HCT116 (cell line): ENCODE results near the gene CEP41. TPM values are rescaled to one million over a fixed set of nuclear protein-coding genes. Genes with fewer than 3 reads are reported as not detected.

ENCODE experiments used
- ATAC-seq: fragments of 200-7000 bp; cut with Tn5 transposase; 2 replicates; pipeline ENCODE4 v1.9.1; 2020; ENCODE audit warnings: mild to moderate bottlenecking, moderate library complexity
- BruUV-seq: library from RNA; stranded (reverse); fragments of 400-500 nt; replicated peaks from 2 replicates; lab custom pipeline; 2021; lab: Mats Ljungman, UMichigan
- CTCF ChIA-PET: fragments of 300-600 bp; sonication (Branson Sonifier 250); formaldehyde crosslinking; loops from one replicate; lab custom pipeline; 2021; ENCODE audit warnings: antibody characterized with exemption; lab: Charles Lee
- POLR2A ChIA-PET: fragments of 300-600, 350-600 bp; sonication (Branson Sonifier 250); formaldehyde crosslinking; loops from one replicate; lab custom pipeline; 2021; ENCODE audit warnings: antibody characterized with exemption; lab: Charles Lee
- RAD21 ChIA-PET, 2 experiments: fragments of 300-600 bp; sonication (Branson Sonifier 250); formaldehyde crosslinking; loops; one replicate each; lab custom pipeline; 2023; ENCODE audit warnings: low total read pairs in 2 of 2; ENCODE audit not compliant: uncharacterized antibody in 2 of 2, unreplicated experiment in 2 of 2, low non-redundant PET in 1 of 2; lab: Charles Lee
- DNase-seq: peaks from one replicate; pipeline ENCODE4 v3.0.0-alpha.2; 2010; ENCODE audit warnings: low read depth, low spot score
- H2AFZ ChIP-seq: fragments of 200-600 bp; shearing (Covaris generic), sonication (generic); 2 replicates; pipeline ENCODE4 v1.6.1; 2017; ENCODE audit warnings: low read depth, mixed run types, mixed read lengths, antibody characterized with exemption, low read length; ENCODE audit not compliant: poor library complexity, severe bottlenecking
- H3K27ac ChIP-seq: 2 replicates; pipeline ENCODE4 v1.5.1; 2012; ENCODE audit warnings: low read depth, low read length
- H3K27me3 ChIP-seq: fragments of 200-600 bp; sonication (generic); 2 replicates; pipeline ENCODE4 v1.6.1; 2016; ENCODE audit warnings: mixed run types, low read length, mixed read lengths; ENCODE audit not compliant: insufficient read depth
- H3K36me3 ChIP-seq, 2 experiments: fragments of 200-500 bp in 1 of 2; fragments of 200-600 bp in 1 of 2; sonication (Bioruptor generic) in 1 of 2; sonication (generic) in 1 of 2; 2 replicates each; pipeline versions ENCODE4 v1.5.1 to v1.6.1; 2014 to 2016; ENCODE audit warnings: low read length in 2 of 2, inconsistent platforms in 1 of 2, mixed read lengths in 1 of 2, mixed run types in 1 of 2; ENCODE audit not compliant: insufficient read depth in 2 of 2, control insufficient read depth in 1 of 2
- H3K4me1 ChIP-seq, 2 experiments: fragments of 200-600 bp in 1 of 2; sonication (generic) in 1 of 2; 2 replicates each; pipeline versions ENCODE4 v1.5.1 to v1.6.1; 2012 to 2017; ENCODE audit warnings: low read length in 2 of 2, inconsistent platforms in 1 of 2, mild to moderate bottlenecking in 1 of 2, mixed read lengths in 1 of 2, mixed run types in 1 of 2, moderate library complexity in 1 of 2; ENCODE audit not compliant: insufficient read depth in 2 of 2, control insufficient read depth in 1 of 2
- H3K4me2 ChIP-seq: fragments of 200-600 bp; sonication (generic); 2 replicates; pipeline ENCODE4 v1.6.1; 2017; ENCODE audit warnings: mixed run types, low read length, mixed read lengths
- H3K4me3 ChIP-seq, 2 experiments: fragments of 200-600 bp in 1 of 2; sonication (generic) in 1 of 2; replicated peaks in 1 of 2; 2 replicates each; pipeline ENCODE4 v1.5.1; 2011 to 2016; ENCODE audit warnings: low read length in 2 of 2, control low read depth in 1 of 2, low read depth in 1 of 2, mild to moderate bottlenecking in 1 of 2, mixed read lengths in 1 of 2, mixed run types in 1 of 2
- H3K79me2 ChIP-seq: fragments of 200-600 bp; sonication (generic); 2 replicates; pipeline ENCODE4 v1.6.1; 2017; ENCODE audit warnings: mild to moderate bottlenecking, mixed run types, low read length, moderate library complexity, mixed read lengths; ENCODE audit not compliant: insufficient read depth
- H3K9ac ChIP-seq: fragments of 200-600 bp; sonication (generic); 2 replicates; pipeline ENCODE4 v1.6.1; 2016; ENCODE audit warnings: low read length, mixed read lengths
- H3K9me2 ChIP-seq: fragments of 200-600 bp; sonication (generic), shearing (Covaris generic); 2 replicates; pipeline ENCODE4 v1.6.1; 2017; ENCODE audit warnings: mixed run types, mild to moderate bottlenecking, moderate library complexity; ENCODE audit not compliant: insufficient read depth
- H3K9me3 ChIP-seq, 2 experiments: fragments of 200-500 bp in 1 of 2; fragments of 200-600 bp in 1 of 2; sonication (Bioruptor generic) in 1 of 2; sonication (generic) in 1 of 2; 2 replicates each; pipeline ENCODE4 v1.6.1; 2014 to 2017; ENCODE audit warnings: low read length in 2 of 2, mixed read lengths in 2 of 2, inconsistent platforms in 1 of 2, low read depth in 1 of 2, mild to moderate bottlenecking in 1 of 2, mixed run types in 1 of 2, moderate library complexity in 1 of 2; ENCODE audit not compliant: control insufficient read depth in 1 of 2, insufficient read depth in 1 of 2
- H4K20me1 ChIP-seq: fragments of 200-600 bp; sonication (generic), shearing (Covaris generic); 2 replicates; pipeline ENCODE4 v1.6.1; 2017; ENCODE audit warnings: mixed run types, mild to moderate bottlenecking, moderate library complexity; ENCODE audit not compliant: insufficient read depth
- POLR2AphosphoS5 ChIP-seq: IDR thresholded peaks from 2 replicates; pipeline ENCODE4 v1.6.1; 2011; ENCODE audit warnings: mild to moderate bottlenecking, low read depth, low read length, moderate library complexity
- SIN3A ChIP-seq: IDR thresholded peaks from 2 replicates; pipeline ENCODE4 v1.6.1; 2012; ENCODE audit warnings: low read depth
- ZFX ChIP-seq: fragments of 450-650 bp; IDR thresholded peaks from 2 replicates; pipeline ENCODE4 v1.6.1; 2017
- ZNF274 ChIP-seq: fragments of 200-500 bp; sonication (Bioruptor generic); IDR thresholded peaks from 2 replicates; pipeline ENCODE4 v1.6.1; 2014; ENCODE audit warnings: mild to moderate bottlenecking, low read depth, low read length, inconsistent platforms
- intact Hi-C: fragments of 100-400 bp; cut with micrococcal nuclease; formaldehyde crosslinking; loops from 2 replicates; pipeline ENCODE4 v1.10.0; 2022
- total RNA-seq: library from RNA; stranded (reverse); gene quantifications from one replicate; pipeline ENCODE4 v1.2.1, GENCODE V29; 2021; ENCODE audit not compliant: unreplicated experiment
- TF ChIP-seq, protein P1 (sequence below): IDR thresholded peaks from 2 replicates; pipeline ENCODE4 v1.6.1; 2012; ENCODE audit warnings: low read depth
- TF ChIP-seq, protein P2 (sequence below): IDR thresholded peaks from 2 replicates; pipeline ENCODE4 v1.6.1; 2012
- TF ChIP-seq, protein P3 (sequence below): IDR thresholded peaks from 2 replicates; pipeline ENCODE4 v1.6.1; 2012

The CEP41 gene
- total RNA-seq, 1 experiment from 2014 or later = 13.6 TPM

DNA sequence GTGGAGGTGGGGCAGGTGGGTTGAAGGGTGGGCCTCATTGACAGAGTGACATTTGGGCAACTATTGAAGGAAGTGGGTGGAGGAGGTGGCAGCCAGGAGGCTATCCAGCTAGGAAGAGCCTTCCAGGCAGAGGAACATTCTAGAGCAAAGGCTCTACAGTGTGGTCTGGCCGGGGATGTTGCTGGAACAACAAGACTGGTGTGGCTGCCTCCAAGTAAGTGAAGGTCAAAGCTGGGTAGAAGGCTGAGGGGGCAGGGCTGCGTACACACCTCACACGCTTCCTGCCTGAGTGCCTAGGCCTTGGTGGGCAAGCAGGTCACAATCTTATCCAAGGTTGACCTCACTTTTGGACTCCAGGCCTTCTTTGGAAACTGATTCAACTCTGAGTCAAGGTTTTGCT, 53.9 kb downstream of the CEP41 start (continued):
- TF ChIP-seq, protein P1, sequence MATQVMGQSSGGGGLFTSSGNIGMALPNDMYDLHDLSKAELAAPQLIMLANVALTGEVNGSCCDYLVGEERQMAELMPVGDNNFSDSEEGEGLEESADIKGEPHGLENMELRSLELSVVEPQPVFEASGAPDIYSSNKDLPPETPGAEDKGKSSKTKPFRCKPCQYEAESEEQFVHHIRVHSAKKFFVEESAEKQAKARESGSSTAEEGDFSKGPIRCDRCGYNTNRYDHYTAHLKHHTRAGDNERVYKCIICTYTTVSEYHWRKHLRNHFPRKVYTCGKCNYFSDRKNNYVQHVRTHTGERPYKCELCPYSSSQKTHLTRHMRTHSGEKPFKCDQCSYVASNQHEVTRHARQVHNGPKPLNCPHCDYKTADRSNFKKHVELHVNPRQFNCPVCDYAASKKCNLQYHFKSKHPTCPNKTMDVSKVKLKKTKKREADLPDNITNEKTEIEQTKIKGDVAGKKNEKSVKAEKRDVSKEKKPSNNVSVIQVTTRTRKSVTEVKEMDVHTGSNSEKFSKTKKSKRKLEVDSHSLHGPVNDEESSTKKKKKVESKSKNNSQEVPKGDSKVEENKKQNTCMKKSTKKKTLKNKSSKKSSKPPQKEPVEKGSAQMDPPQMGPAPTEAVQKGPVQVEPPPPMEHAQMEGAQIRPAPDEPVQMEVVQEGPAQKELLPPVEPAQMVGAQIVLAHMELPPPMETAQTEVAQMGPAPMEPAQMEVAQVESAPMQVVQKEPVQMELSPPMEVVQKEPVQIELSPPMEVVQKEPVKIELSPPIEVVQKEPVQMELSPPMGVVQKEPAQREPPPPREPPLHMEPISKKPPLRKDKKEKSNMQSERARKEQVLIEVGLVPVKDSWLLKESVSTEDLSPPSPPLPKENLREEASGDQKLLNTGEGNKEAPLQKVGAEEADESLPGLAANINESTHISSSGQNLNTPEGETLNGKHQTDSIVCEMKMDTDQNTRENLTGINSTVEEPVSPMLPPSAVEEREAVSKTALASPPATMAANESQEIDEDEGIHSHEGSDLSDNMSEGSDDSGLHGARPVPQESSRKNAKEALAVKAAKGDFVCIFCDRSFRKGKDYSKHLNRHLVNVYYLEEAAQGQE = no peak
- TF ChIP-seq ZNF274 (no peak), ZFX (no peak)

DNA sequence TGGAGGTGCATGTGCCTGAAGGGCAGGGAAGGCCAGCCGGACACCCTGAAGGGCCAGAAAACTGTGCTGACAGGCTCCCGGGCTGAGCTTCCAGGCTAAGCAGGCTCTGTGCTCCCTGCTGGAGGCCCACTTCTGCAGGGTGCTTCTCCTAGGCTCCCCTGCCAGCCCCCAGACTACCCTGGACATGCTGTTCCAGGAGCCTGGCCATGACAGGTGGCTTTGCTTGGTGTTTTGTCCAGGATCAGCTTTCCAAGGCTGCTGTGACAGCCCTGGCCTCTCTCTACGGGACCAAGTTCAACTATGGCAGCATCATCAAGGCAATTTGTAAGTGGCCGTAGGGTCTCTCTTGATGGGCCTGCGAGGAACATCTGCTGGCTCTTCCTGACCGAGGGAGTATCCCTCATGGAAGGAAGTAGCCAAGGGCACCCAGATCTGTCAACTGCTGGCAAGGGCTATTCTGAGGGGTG, 55.2 kb downstream of the CEP41 start:
- no peaks in the 10 kb centered on the region for H4K20me1 ChIP-seq
- POLR2A ChIA-PET = no interaction called here
- RAD21 ChIA-PET = no interaction called here
- no peak overlapping the region for H3K9ac ChIP-seq
- intact Hi-C loops = no loop called here
- ATAC-seq (no peak), DNase-seq (no peak)
- H3K9me2 ChIP-seq = no peaks in the 10 kb centered on the region
- H3K79me2 ChIP-seq = no peaks in the 10 kb centered on the region
- H3K27me3 ChIP-seq = no peaks in the 10 kb centered on the region
- H3K4me1 ChIP-seq = no peaks in the 10 kb centered on the region
- no peak overlapping the region for H2AFZ ChIP-seq
- TF ChIP-seq SIN3A = no peak
- TF ChIP-seq, protein P2, sequence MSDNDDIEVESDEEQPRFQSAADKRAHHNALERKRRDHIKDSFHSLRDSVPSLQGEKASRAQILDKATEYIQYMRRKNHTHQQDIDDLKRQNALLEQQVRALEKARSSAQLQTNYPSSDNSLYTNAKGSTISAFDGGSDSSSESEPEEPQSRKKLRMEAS = no peak
- TF ChIP-seq, protein P3, sequence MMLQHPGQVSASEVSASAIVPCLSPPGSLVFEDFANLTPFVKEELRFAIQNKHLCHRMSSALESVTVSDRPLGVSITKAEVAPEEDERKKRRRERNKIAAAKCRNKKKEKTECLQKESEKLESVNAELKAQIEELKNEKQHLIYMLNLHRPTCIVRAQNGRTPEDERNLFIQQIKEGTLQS = no peak
- no peak for TF ChIP-seq POLR2AphosphoS5
- H3K4me3 ChIP-seq = no peak overlapping the region
- no peaks in the 10 kb centered on the region for H3K36me3 ChIP-seq
- CTCF ChIA-PET = no interaction called here
- no peak overlapping the region for H3K4me2 ChIP-seq
- no peak overlapping the region for H3K27ac ChIP-seq
- no peaks in the 10 kb centered on the region for H3K9me3 ChIP-seq
- BruUV-seq = no TSS peak
